ENCODE data around the gene LRRK1. TPM values are rescaled to one million over a fixed set of nuclear protein-coding genes. Genes with fewer than 3 reads are reported as not detected.

LRRK1 gene
- total RNA-seq, 1 experiment from 2014 or later, result 7.0 TPM

DNA sequence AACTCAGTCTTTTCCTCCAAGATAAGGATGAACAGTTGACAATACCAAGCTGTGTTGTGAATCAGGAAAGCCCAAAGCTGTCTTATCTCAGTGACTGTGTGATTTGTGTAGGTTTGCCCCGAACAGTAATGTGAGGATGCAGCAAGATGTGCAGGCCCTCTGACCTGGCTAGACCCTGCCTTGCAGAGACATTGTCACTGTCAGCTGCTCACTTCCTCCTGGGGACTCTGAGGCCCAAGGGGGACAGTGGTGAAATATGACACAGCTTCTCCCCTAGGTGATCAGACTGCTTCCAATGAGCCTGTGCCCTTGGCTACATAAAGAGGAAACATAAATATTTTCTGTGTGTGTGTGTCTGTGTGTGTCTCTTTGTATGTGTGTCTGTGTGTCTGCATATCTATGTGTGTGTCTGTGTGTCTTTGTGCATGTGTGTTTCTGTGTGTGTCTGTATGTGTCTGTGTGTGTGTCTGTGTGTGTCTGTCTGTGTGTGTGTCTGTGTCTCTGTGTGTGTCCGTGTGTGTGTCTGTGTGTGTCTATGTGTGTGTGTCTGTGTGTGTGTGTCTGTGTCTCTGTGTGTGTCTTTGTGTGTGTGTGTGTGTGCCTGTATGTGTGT is 21.7 kb downstream of the LRRK1 start:
- Histone ChIP-seq H4K20me1 (ENCODE audit: low read length) (no peaks in the 10 kb centered on the region), H3K4me1 (ENCODE audit: insufficient read depth, low read length) (no peaks in the 10 kb centered on the region), H3K4me3 (ENCODE audit: low read length) (no peak overlapping the region), H3K9ac (ENCODE audit: low read length) (no peak overlapping the region), H3F3A (ENCODE audit: low read length, unreplicated experiment) (no peaks in the 10 kb centered on the region), H3K27ac (ENCODE audit: low read length) (no peak overlapping the region), H3K4me2 (ENCODE audit: low read length) (no peak overlapping the region), H2AFZ (ENCODE audit: low read length) (no peak overlapping the region), H3K79me2 (ENCODE audit: low read length) (no peaks in the 10 kb centered on the region), H3K9me2 (replicated peaks; ENCODE audit: low read length) (no peaks in the 10 kb centered on the region), H3K27me3 (ENCODE audit: low read length) (no peaks in the 10 kb centered on the region), H3K36me3 (ENCODE audit: low read depth, low read length) (no peaks in the 10 kb centered on the region), H3K9me3 (ENCODE audit: low read length) (no peaks in the 10 kb centered on the region)
- DNase-seq (no peak), ATAC-seq (no peak)
- TF ChIP-seq CTCF (conservative IDR thresholded peaks at IDR 0.05; ENCODE audit: low read depth, low read length) (no peak), EZH2 (IDR thresholded peaks at IDR 0.05; ENCODE audit: low read length, unreplicated experiment) (no peak), EZH2phosphoT487 (IDR thresholded peaks at IDR 0.05; ENCODE audit: borderline replicate concordance, low read length) (no peak)
- intact Hi-C loops (cut with micrococcal nuclease), result no loop called here
- BruUV-seq (replicated peaks), result no TSS peak
- CTCF ChIA-PET, result no interaction called here
- POLR2A ChIA-PET (ENCODE audit: unreplicated experiment), result no interaction called here

- Histone ChIP-seq H3K9ac (ENCODE audit: low read length) (no peak overlapping the region), H3K9me3 (ENCODE audit: low read length) (no peaks in the 10 kb centered on the region), H3K27ac (ENCODE audit: low read length) (no peak overlapping the region), H3K4me1 (ENCODE audit: insufficient read depth, low read length) (no peaks in the 10 kb centered on the region), H3K27me3 (ENCODE audit: low read length) (no peaks in the 10 kb centered on the region), H2AFZ (ENCODE audit: low read length) (no peak overlapping the region), H3F3A (ENCODE audit: low read length, unreplicated experiment) (no peaks in the 10 kb centered on the region), H3K4me3 (ENCODE audit: low read length) (no peak overlapping the region), H4K20me1 (ENCODE audit: low read length) (no peaks in the 10 kb centered on the region), H3K36me3 (ENCODE audit: low read depth, low read length) (no peaks in the 10 kb centered on the region), H3K79me2 (ENCODE audit: low read length) (no peaks in the 10 kb centered on the region), H3K9me2 (replicated peaks; ENCODE audit: low read length) (no peaks in the 10 kb centered on the region), H3K4me2 (ENCODE audit: low read length) (no peak overlapping the region)
- no peak for ATAC-seq
- CTCF ChIA-PET, result no interaction called here
- intact Hi-C loops (cut with micrococcal nuclease), result no loop called here
- TF ChIP-seq EZH2 (IDR thresholded peaks at IDR 0.05; ENCODE audit: low read length, unreplicated experiment), result no peak
- no peak for TF ChIP-seq EZH2phosphoT487 (IDR thresholded peaks at IDR 0.05; ENCODE audit: borderline replicate concordance, low read length)
- no peak for TF ChIP-seq CTCF (conservative IDR thresholded peaks at IDR 0.05; ENCODE audit: low read depth, low read length)
- no peak for DNase-seq
- BruUV-seq (replicated peaks), result no TSS peak
- POLR2A ChIA-PET (ENCODE audit: unreplicated experiment), result no interaction called here
Observed at GRCh38 chr15:100941536-100941935, 22.4 kb downstream of the LRRK1 start.

GRCh38 chr15:100942656-100943425 is 23.7 kb downstream of the LRRK1 start:
- no peak overlapping the region for H3K27ac ChIP-seq (ENCODE audit: low read length)
- no peak for DNase-seq
- no peak overlapping the region for H3K4me2 ChIP-seq (ENCODE audit: low read length)
- no peak overlapping the region for H2AFZ ChIP-seq (ENCODE audit: low read length)
- ATAC-seq, result no peak
- no peak overlapping the region for H3K4me3 ChIP-seq (ENCODE audit: low read length)
- no peaks in the 10 kb centered on the region for H3K4me1 ChIP-seq (ENCODE audit: insufficient read depth, low read length)
- CTCF ChIA-PET, result no interaction called here
- BruUV-seq (replicated peaks), result no TSS peak
- H3K79me2 ChIP-seq (ENCODE audit: low read length), result no peaks in the 10 kb centered on the region
- H3K9ac ChIP-seq (ENCODE audit: low read length), result no peak overlapping the region
- intact Hi-C loops (cut with micrococcal nuclease), result no loop called here
- H3F3A ChIP-seq (ENCODE audit: low read length, unreplicated experiment), result no peaks in the 10 kb centered on the region
- no peaks in the 10 kb centered on the region for H3K9me2 ChIP-seq (replicated peaks; ENCODE audit: low read length)
- H3K27me3 ChIP-seq (ENCODE audit: low read length), result no peaks in the 10 kb centered on the region
- POLR2A ChIA-PET (ENCODE audit: unreplicated experiment), result no interaction called here
- TF ChIP-seq CTCF (conservative IDR thresholded peaks at IDR 0.05; ENCODE audit: low read depth, low read length), result no peak
- no peak for TF ChIP-seq EZH2phosphoT487 (IDR thresholded peaks at IDR 0.05; ENCODE audit: borderline replicate concordance, low read length)
- no peak for TF ChIP-seq EZH2 (IDR thresholded peaks at IDR 0.05; ENCODE audit: low read length, unreplicated experiment)
- H3K9me3 ChIP-seq (ENCODE audit: low read length), result no peaks in the 10 kb centered on the region
- H3K36me3 ChIP-seq (ENCODE audit: low read depth, low read length), result no peaks in the 10 kb centered on the region
- no peaks in the 10 kb centered on the region for H4K20me1 ChIP-seq (ENCODE audit: low read length)
